OCI-LY7 (cell line): ENCODE measurements around the gene WFS1. TPM values are rescaled to one million over a fixed set of nuclear protein-coding genes. Genes with fewer than 3 reads are reported as not detected.

Source experiments
- BruUV-seq: library from RNA; stranded (reverse); fragments of 400-500 nt; replicated peaks from 2 replicates; lab custom pipeline; 2021; lab: Mats Ljungman, UMichigan
- CTCF ChIA-PET: fragments of 300-600 bp; sonication (Branson Sonifier 250); formaldehyde crosslinking; loops from one replicate; lab custom pipeline; 2022; ENCODE audit warnings: antibody characterized with exemption; ENCODE audit not compliant: unreplicated experiment; lab: Charles Lee
- POLR2A ChIA-PET: fragments of 300-600 bp; sonication (Branson Sonifier 250); formaldehyde crosslinking; loops from one replicate; lab custom pipeline; 2022; ENCODE audit warnings: antibody characterized with exemption; lab: Charles Lee
- DNase-seq: peaks from one replicate; pipeline ENCODE4 v3.0.0-alpha.2; 2015; ENCODE audit warnings: low spot score
- H2AFZ ChIP-seq: fragments of 200-600 bp; sonication (generic), shearing (Covaris generic); 2 replicates; pipeline ENCODE4 v1.6.1; 2014; ENCODE audit warnings: mild to moderate bottlenecking, antibody characterized with exemption, low read length, moderate library complexity
- H3K27ac ChIP-seq: fragments of 200-600 bp; sonication (generic); 2 replicates; pipeline ENCODE4 v1.5.1; 2014; ENCODE audit warnings: mixed run types, low read depth, mild to moderate bottlenecking, moderate library complexity, low read length, inconsistent platforms; ENCODE audit not compliant: poor library complexity, severe bottlenecking
- H3K36me3 ChIP-seq: fragments of 200-600 bp; sonication (generic); 2 replicates; pipeline ENCODE4 v1.6.1; 2014; ENCODE audit warnings: mild to moderate bottlenecking, antibody characterized with exemption, low read length, moderate library complexity, mixed read lengths; ENCODE audit not compliant: insufficient read depth
- H3K4me1 ChIP-seq: fragments of 200-600 bp; sonication (generic); 2 replicates; pipeline ENCODE4 v1.5.1; 2014; ENCODE audit warnings: mild to moderate bottlenecking, low read length; ENCODE audit not compliant: insufficient read depth, poor library complexity, severe bottlenecking
- H3K4me2 ChIP-seq: fragments of 200-600 bp; sonication (generic); 2 replicates; pipeline ENCODE4 v1.6.1; 2014; ENCODE audit warnings: mild to moderate bottlenecking, low read length
- H3K4me3 ChIP-seq: fragments of 200-600 bp; sonication (generic); 2 replicates; pipeline ENCODE4 v1.5.1; 2014; ENCODE audit warnings: mild to moderate bottlenecking, low read depth, low read length; ENCODE audit not compliant: poor library complexity, severe bottlenecking
- H3K79me2 ChIP-seq: fragments of 200-600 bp; sonication (generic); 2 replicates; pipeline ENCODE4 v1.6.1; 2016; ENCODE audit warnings: low read depth, mild to moderate bottlenecking, low read length, moderate library complexity, mixed read lengths; ENCODE audit not compliant: insufficient read depth
- H3K9me2 ChIP-seq: fragments of 200-600 bp; sonication (generic); 2 replicates; pipeline ENCODE4 v1.6.1; 2016; ENCODE audit warnings: mild to moderate bottlenecking, low read length, mixed read lengths; ENCODE audit not compliant: insufficient read depth
- H3K9me3 ChIP-seq: fragments of 200-600 bp; sonication (generic); 2 replicates; pipeline ENCODE4 v1.6.1; 2014; ENCODE audit warnings: mild to moderate bottlenecking, mixed run types, low read length, mixed read lengths
- H4K20me1 ChIP-seq: fragments of 200-600 bp; sonication (generic); 2 replicates; pipeline ENCODE4 v1.6.1; 2014; ENCODE audit warnings: mild to moderate bottlenecking, antibody characterized with exemption, low read length, moderate library complexity, mixed read lengths; ENCODE audit not compliant: insufficient read depth
- CTCF ChIP-seq: fragments of 200-600 bp; sonication (generic); conservative IDR thresholded peaks from 2 replicates; pipeline ENCODE4 v1.5.1; 2014; ENCODE audit warnings: mild to moderate bottlenecking, antibody characterized with exemption, low read length, moderate library complexity, mixed read lengths
- EZH2phosphoT487 ChIP-seq: fragments of 200-600 bp; sonication (generic); IDR thresholded peaks from 2 replicates; pipeline ENCODE4 v1.6.1; 2018; ENCODE audit warnings: low read depth, borderline replicate concordance, mild to moderate bottlenecking, mixed run types, antibody characterized with exemption, low read length, moderate library complexity, mixed read lengths
- intact Hi-C: fragments of 100-400 bp; cut with micrococcal nuclease; formaldehyde crosslinking; loops from one replicate; pipeline ENCODE4 v1.10.0; 2022; ENCODE audit not compliant: unreplicated experiment
- total RNA-seq, 2 experiments: library from RNA; depleted of rRNA in 1 of 2; stranded (reverse); fragments of >200 nt in 1 of 2; shearing (Covaris generic) in 1 of 2; gene quantifications; 2 replicates each; pipeline ENCODE4 v1.2.3, GENCODE V29; 2014 to 2022

The WFS1 gene
- total RNA-seq, 2 experiments from 2014 or later = 6.1 to 14.5 TPM

- peaks cover 16% of the 10 kb centered on the region for H3K4me1 ChIP-seq
- H3K9me3 ChIP-seq = 0 out of 2 replicates have a peak, but pooled peaks cover 6% of the 10 kb centered on the region
- H3K4me3 ChIP-seq = no peak overlapping the region
- H3K9me2 ChIP-seq = no peaks in the 10 kb centered on the region
- no peak overlapping the region for H3K4me2 ChIP-seq
- no peak overlapping the region for H2AFZ ChIP-seq
- intact Hi-C loops = no loop called here
- no peaks in the 10 kb centered on the region for H3K36me3 ChIP-seq
- TF ChIP-seq EZH2phosphoT487 = no peak
- TF ChIP-seq CTCF = peak; percentile 27; the same call in 1 of the 2 replicates
- H3K27ac ChIP-seq = no peak overlapping the region
- no peaks in the 10 kb centered on the region; the same call in 1 of the 2 replicates for H4K20me1 ChIP-seq
- BruUV-seq = no TSS peak
- POLR2A ChIA-PET = no interaction called here
- CTCF ChIA-PET = interaction anchor here (0.6 kb wide), 1 partner anchor 479 kb away, joined by 3 read pairs; no protein-coding TSS in a partner anchor
- no peaks in the 10 kb centered on the region for H3K79me2 ChIP-seq
- DNase-seq = no peak
Measured at GRCh38 chr4:6335040-6335590, 65.5 kb downstream of the WFS1 start.

GRCh38 chr4:6336166-6336565, 66.5 kb downstream of the WFS1 start:
- TF ChIP-seq EZH2phosphoT487 (no peak), CTCF (no peak)
- 0 out of 2 replicates have a peak, but pooled peaks cover 6% of the 10 kb centered on the region for H3K9me3 ChIP-seq
- H3K4me3 ChIP-seq = no peak overlapping the region
- no peaks in the 10 kb centered on the region for H3K79me2 ChIP-seq
- no peak overlapping the region for H3K4me2 ChIP-seq
- no peaks in the 10 kb centered on the region; the same call in 1 of the 2 replicates for H4K20me1 ChIP-seq
- H3K9me2 ChIP-seq = no peaks in the 10 kb centered on the region
- H2AFZ ChIP-seq = no peak overlapping the region
- peaks cover 16% of the 10 kb centered on the region for H3K4me1 ChIP-seq
- DNase-seq = no peak
- POLR2A ChIA-PET = interaction anchor here (0.6 kb wide), 1 partner anchor 135 kb away, joined by 3 read pairs; no protein-coding TSS in a partner anchor
- intact Hi-C loops = no loop called here
- H3K27ac ChIP-seq = no peak overlapping the region
- CTCF ChIA-PET = no interaction called here
- H3K36me3 ChIP-seq = no peaks in the 10 kb centered on the region
- no TSS peak for BruUV-seq

GRCh38 chr4:6337331-6337935, 67.8 kb downstream of the WFS1 start:
- H3K9me3 ChIP-seq = no peaks in the 10 kb centered on the region
- TF ChIP-seq EZH2phosphoT487 = no peak
- no peak for TF ChIP-seq CTCF
- CTCF ChIA-PET = no interaction called here
- H3K4me1 ChIP-seq = peaks cover 16% of the 10 kb centered on the region
- intact Hi-C loops = no loop called here
- peak overlapping the region; percentile 44; the same call in 1 of the 2 replicates for H3K4me2 ChIP-seq
- DNase-seq = no peak
- no peak overlapping the region for H2AFZ ChIP-seq
- H3K9me2 ChIP-seq = no peaks in the 10 kb centered on the region
- no peak overlapping the region for H3K27ac ChIP-seq
- no peaks in the 10 kb centered on the region; the same call in 1 of the 2 replicates for H4K20me1 ChIP-seq
- H3K4me3 ChIP-seq = no peak overlapping the region
- BruUV-seq = no TSS peak
- POLR2A ChIA-PET = no interaction called here
- no peaks in the 10 kb centered on the region for H3K79me2 ChIP-seq
- H3K36me3 ChIP-seq = no peaks in the 10 kb centered on the region
